Endothelial cell of umbilical vein (primary cell): ENCODE results near the gene PRPS1L1. TPM values are rescaled to one million over a fixed set of nuclear protein-coding genes. Genes with fewer than 3 reads are reported as not detected.

Source experiments
- Bru-seq: library from RNA; stranded (reverse); fragments of 400-500 nt; gene quantifications from one replicate; lab custom pipeline; 2021; lab: Mats Ljungman, UMichigan
- BruChase-seq, 2 experiments: library from RNA; stranded (reverse); fragments of 400-500 nt; gene quantifications; one replicate each; lab custom pipeline; 2021; lab: Mats Ljungman, UMichigan
- BruUV-seq: library from RNA; stranded (reverse); fragments of 400-500 nt; replicated peaks from 2 replicates; lab custom pipeline; 2021; lab: Mats Ljungman, UMichigan
- CTCF ChIA-PET: fragments of 300-600, 350-600 bp; sonication (Branson Sonifier 250); formaldehyde crosslinking; loops from one replicate; lab custom pipeline; 2021; ENCODE audit warnings: antibody characterized with exemption, inconsistent platforms; lab: Charles Lee
- POLR2A ChIA-PET: fragments of 300-600, 350-600 bp; sonication (Branson Sonifier 250); formaldehyde crosslinking; loops from one replicate; lab custom pipeline; 2021; ENCODE audit warnings: antibody characterized with exemption, inconsistent platforms; lab: Charles Lee
- DNase-seq: peaks from one replicate; pipeline ENCODE4 v3.0.0-alpha.2; 2011; ENCODE audit warnings: low read depth, low spot score
- FAIRE-seq: peaks from 2 replicates; lab custom pipeline; 2011; peaks lifted over from hg19 to GRCh38; lab: Jason Lieb, UNC
- H2AFZ ChIP-seq: 2 replicates; pipeline ENCODE4 v1.6.0; 2012; ENCODE audit warnings: low read depth, low read length, control low read depth, inconsistent platforms
- H3K27ac ChIP-seq: 2 replicates; pipeline ENCODE4 v1.5.1; 2011; ENCODE audit warnings: low read depth, mild to moderate bottlenecking, control low read depth, low read length, moderate library complexity; ENCODE audit not compliant: insufficient read depth
- H3K27me3 ChIP-seq, 2 experiments: 2 replicates each; pipeline versions ENCODE4 v1.6.0 to v1.6.1; 2011; ENCODE audit warnings: low read length in 2 of 2, mixed read lengths in 1 of 2; ENCODE audit not compliant: control insufficient read depth in 2 of 2, insufficient read depth in 2 of 2
- H3K36me3 ChIP-seq, 2 experiments: 2 replicates in 1 of 2; 3 replicates in 1 of 2; pipeline ENCODE4 v1.5.1; 2011; ENCODE audit warnings: low read length in 2 of 2, mild to moderate bottlenecking in 1 of 2, moderate library complexity in 1 of 2; ENCODE audit not compliant: control insufficient read depth in 2 of 2, insufficient read depth in 2 of 2; ENCODE audit errors: extremely low read depth in 1 of 2
- H3K4me1 ChIP-seq: 3 replicates; pipeline ENCODE4 v1.5.1; 2011; ENCODE audit warnings: mild to moderate bottlenecking, low read length; ENCODE audit not compliant: control insufficient read depth, insufficient read depth; ENCODE audit errors: extremely low read depth
- H3K4me2 ChIP-seq: 2 replicates; pipeline ENCODE4 v1.6.1; 2011; ENCODE audit warnings: low read length, control low read depth, mixed read lengths; ENCODE audit not compliant: insufficient read depth
- H3K4me3 ChIP-seq, 3 experiments: fragments of 200-600 bp in 1 of 3; sonication (generic), shearing (Covaris generic) in 1 of 3; replicated peaks in 1 of 3; 2 replicates each; pipeline ENCODE4 v1.5.1; 2011 to 2016; ENCODE audit warnings: control low read depth in 3 of 3, low read length in 3 of 3, mild to moderate bottlenecking in 2 of 3, inconsistent platforms in 1 of 3, low read depth in 1 of 3, moderate library complexity in 1 of 3; ENCODE audit not compliant: insufficient read depth in 1 of 3
- H3K79me2 ChIP-seq: 2 replicates; pipeline ENCODE4 v1.6.0; 2012; ENCODE audit warnings: low read length, inconsistent platforms; ENCODE audit not compliant: control insufficient read depth, insufficient read depth
- H3K9ac ChIP-seq: replicated peaks from 2 replicates; pipeline ENCODE3; 2011; ENCODE audit warnings: low read length, control low read depth; ENCODE audit not compliant: insufficient read depth; ENCODE audit errors: extremely low read depth
- H3K9me1 ChIP-seq: replicated peaks from 3 replicates; pipeline ENCODE4 v1.6.0; 2011; ENCODE audit warnings: mild to moderate bottlenecking, low read length; ENCODE audit not compliant: control insufficient read depth, insufficient read depth; ENCODE audit errors: extremely low read depth
- H3K9me3 ChIP-seq: replicated peaks from 2 replicates; pipeline ENCODE4 v1.5.1; 2012; ENCODE audit warnings: low read length, inconsistent platforms; ENCODE audit not compliant: control insufficient read depth, insufficient read depth
- H4K20me1 ChIP-seq: replicated peaks from 2 replicates; pipeline ENCODE3; 2011; ENCODE audit warnings: mild to moderate bottlenecking, low read length; ENCODE audit not compliant: control insufficient read depth, insufficient read depth; ENCODE audit errors: extremely low read depth
- CTCF ChIP-seq, 2 donors: IDR thresholded peaks; 1 replicate in 1 of 2; 2 replicates in 1 of 2; pipeline ENCODE4 v1.5.1; 2011; ENCODE audit warnings: low read length in 2 of 2, mild to moderate bottlenecking in 2 of 2, moderate library complexity in 2 of 2, control low read depth in 1 of 2, inconsistent platforms in 1 of 2, low read depth in 1 of 2; ENCODE audit not compliant: insufficient read depth in 1 of 2; ENCODE audit errors: extremely low read depth in 1 of 2
- EZH2 ChIP-seq: IDR thresholded peaks from 2 replicates; pipeline ENCODE4 v1.6.1; 2012; ENCODE audit warnings: borderline replicate concordance, low read depth, mild to moderate bottlenecking, moderate library complexity, low read length, inconsistent platforms; ENCODE audit not compliant: severe bottlenecking
- FOS ChIP-seq: IDR thresholded peaks from 2 replicates; pipeline ENCODE4 v1.6.1; 2011; ENCODE audit warnings: mild to moderate bottlenecking, low read length, moderate library complexity, borderline replicate concordance; ENCODE audit not compliant: insufficient read depth
- GATA2 ChIP-seq: IDR thresholded peaks from 2 replicates; pipeline ENCODE4 v1.7.0; 2011; ENCODE audit warnings: low read depth, mild to moderate bottlenecking, moderate library complexity, mixed read lengths, low read length; ENCODE audit not compliant: insufficient read length, insufficient read depth
- JUN ChIP-seq: IDR thresholded peaks from 2 replicates; pipeline ENCODE4 v1.6.1; 2011; ENCODE audit warnings: borderline replicate concordance, low read depth; ENCODE audit not compliant: insufficient read length, insufficient read depth
- MYC ChIP-seq: IDR thresholded peaks from one replicate; pipeline ENCODE4 v1.6.1; 2011; ENCODE audit warnings: mild to moderate bottlenecking, low read depth, low read length
- POLR2A ChIP-seq: IDR thresholded peaks from 2 replicates; pipeline ENCODE4 v1.6.1; 2012; ENCODE audit warnings: low read depth, mild to moderate bottlenecking, control low read depth, low read length
- POLR2AphosphoS5 ChIP-seq: IDR thresholded peaks from 2 replicates; pipeline ENCODE4 v1.6.1; 2012; ENCODE audit warnings: low read depth, mild to moderate bottlenecking, control low read depth, low read length, moderate library complexity; ENCODE audit not compliant: insufficient read depth
- dilution Hi-C: fragments of 300-500 bp; cut with MboI; formaldehyde crosslinking; loops from one replicate; pipeline ENCODE4 v1.15.0; 2019; ENCODE audit warnings: low sequenced_read_pairs; ENCODE audit not compliant: extremely low pct_ligation_motif_present
- intact Hi-C: fragments of 100-400 bp; cut with micrococcal nuclease; formaldehyde crosslinking; loops from one replicate; pipeline ENCODE4 v1.10.0; 2022
- long read RNA-seq: library from polyadenylated mRNA; stranded (forward); transcript quantifications from one replicate; pipeline ENCODE4 v2.0.0, GENCODE V29; 2021
- polyA minus RNA-seq, 3 experiments: library from RNA; depleted of rRNA, polyadenylated mRNA; stranded (reverse); fragments of >200 nt; gene quantifications; 1 replicate in 1 of 3; 2 replicates in 2 of 3; pipeline ENCODE4 v1.2.3, GENCODE V29; 2011
- polyA plus RNA-seq, 4 experiments: library from polyadenylated mRNA; depleted of rRNA in 3 of 4; stranded (reverse) in 3 of 4; unstranded in 1 of 4; fragments of >200 nt; gene quantifications; 2 replicates each; pipeline versions ENCODE4 v1.2.1 to v1.2.3, GENCODE V29; 2011 to 2012; ENCODE audit warnings: missing spikeins in 1 of 4
- total RNA-seq: library from RNA; stranded (reverse); gene quantifications from 2 replicates; pipeline ENCODE4 v1.2.3, GENCODE V29; 2021
- TF ChIP-seq, protein P1 (sequence below): IDR thresholded peaks from 2 replicates; pipeline ENCODE4 v1.6.1; 2011; ENCODE audit not compliant: insufficient read depth, insufficient read length

Gene PRPS1L1
- not detected in 2 replicates for total RNA-seq
- polyA plus RNA-seq, result not detected in 2 replicates
- not detected in 2 replicates for polyA plus RNA-seq (2011; cell fraction: cytosol; rRNA removed)
- not detected in 2 replicates for polyA plus RNA-seq (2011; cell fraction: nucleus; rRNA removed)
- not detected in 2 replicates for polyA plus RNA-seq (2012)
- polyA minus RNA-seq, result not detected in 2 replicates
- not detected for polyA minus RNA-seq (2011; cell fraction: cytosol; rRNA and poly(A)+ RNA removed)
- polyA minus RNA-seq (2011; cell fraction: nucleus; rRNA and poly(A)+ RNA removed), result not detected in 2 replicates
- not detected for Bru-seq, nascent RNA
- not detected for BruChase-seq, experiment 1, labeled RNA remaining after a 6-hour chase
- not detected for BruChase-seq, experiment 2, labeled RNA remaining after a 2-hour chase
- long read RNA-seq, result 0 reads

- no peak for DNase-seq
- Histone ChIP-seq H3K27me3 (no peaks in the 10 kb centered on the region), H3K4me2 (no peak within 1 kb of the TSS), H3K4me3 (no peak within 1 kb of the TSS), H3K4me1 (no peaks in the 10 kb centered on the region), H4K20me1 (no peaks in the 10 kb centered on the region), H3K36me3 (no peaks in the 10 kb centered on the region), H3K79me2 (no peaks in the 10 kb centered on the region), H3K27ac (no peak within 1 kb of the TSS), H3K9me1 (no peaks in the 10 kb centered on the region), H3K9me3 (no peaks in the 10 kb centered on the region), H3K9ac (no peak within 1 kb of the TSS), H2AFZ (no peak within 1 kb of the TSS)
- TF ChIP-seq, protein P1, sequence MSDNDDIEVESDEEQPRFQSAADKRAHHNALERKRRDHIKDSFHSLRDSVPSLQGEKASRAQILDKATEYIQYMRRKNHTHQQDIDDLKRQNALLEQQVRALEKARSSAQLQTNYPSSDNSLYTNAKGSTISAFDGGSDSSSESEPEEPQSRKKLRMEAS, result no peak
- TF ChIP-seq JUN (no peak), CTCF (IDR thresholded peaks at IDR 0.05; ENCODE audit: extremely low read depth in 1 of 2, insufficient read depth in 1 of 2, low read depth in 1 of 2, low read length in 2 of 2) (no peak), FOS (no peak), EZH2 (no peak), POLR2A (no peak), GATA2 (no peak), MYC (no peak), POLR2AphosphoS5 (no peak)
- CTCF ChIA-PET, result no interaction called here
- intact Hi-C loops (no loop called here), dilution Hi-C loops (no loop called here)
- POLR2A ChIA-PET, result no interaction called here
- FAIRE-seq, result no peak
- no TSS peak for BruUV-seq
Observed at GRCh38 chr7:18027628-18028027, at the start of gene PRPS1L1. Gene PRPS1L1 (minus strand): TSS chr7:18027846.
